Pulmonary artery endothelial cell (primary cell): ENCODE data around the gene ARIH1. TPM values are rescaled to one million over a fixed set of nuclear protein-coding genes. Genes with fewer than 3 reads are reported as not detected.

Experiments
- total RNA-seq: library from RNA; depleted of rRNA; stranded (reverse); fragments of >200 nt; gene quantifications from 2 replicates; pipeline ENCODE4 v1.2.3, GENCODE V29; 2014

The ARIH1 gene
- total RNA-seq, 1 donor from 2014 or later = 46.2 TPM

Other genes starting within 250 kb of the ARIH1 start
- 1,195 and 1,480 TPM in 2 replicates for gene PKM, start 243.1 kb upstream of the ARIH1 start, total RNA-seq
- gene PARP6, start 201.8 kb upstream of the ARIH1 start, total RNA-seq = 9.3 and 9.9 TPM in 2 replicates
- not detected in 2 replicates for gene CELF6, start 154.2 kb upstream of the ARIH1 start, total RNA-seq
- 34.6 and 56.5 TPM in 2 replicates for gene HEXA, start 98.3 kb upstream of the ARIH1 start, total RNA-seq
- not detected in 2 replicates for gene TMEM202, start 76.0 kb upstream of the ARIH1 start, total RNA-seq
- not detected in 2 replicates for gene GOLGA6B, start 180.4 kb downstream of the ARIH1 start, total RNA-seq
- 0.07 and 0.13 TPM in 2 replicates for gene HIGD2B, start 211.9 kb downstream of the ARIH1 start, total RNA-seq
- gene BBS4, start 211.9 kb downstream of the ARIH1 start, total RNA-seq = 5.4 and 7.7 TPM in 2 replicates